ENCODE results near the gene HIGD1C. TPM values are rescaled to one million over a fixed set of nuclear protein-coding genes. Genes with fewer than 3 reads are reported as not detected.
A peak's percentile ranks its signal among the peaks of the same experiment; 100 is the strongest.
"Not testable (repeated sequence)": the region's sequence is repeated elsewhere in the genome, so short reads cannot be mapped to it uniquely, and the experiment has no call there.

The HIGD1C gene
- total RNA-seq, 2 donors from 2014 or later = not detected

DNA sequence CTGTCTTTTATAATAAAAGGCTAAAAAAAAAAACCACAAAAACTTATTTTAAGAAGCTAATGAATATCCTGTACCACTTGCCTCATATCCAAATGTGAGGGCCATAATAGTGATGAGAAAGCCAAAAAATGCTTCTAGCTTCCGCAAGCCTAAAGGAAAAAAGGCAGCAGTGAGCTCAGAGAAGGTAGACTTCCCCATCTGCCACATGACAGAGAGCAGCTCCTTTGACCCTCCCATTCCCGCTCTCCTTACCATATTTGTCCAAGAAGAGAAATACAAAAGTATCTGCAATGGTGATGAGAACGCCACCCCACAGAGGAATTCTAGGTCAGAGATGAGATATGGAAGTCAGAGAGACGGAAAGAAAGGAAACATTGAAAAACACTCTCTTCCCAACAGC lies 46.7 kb downstream of the HIGD1C start:
- ATAC-seq (replicated peaks in 1 of 2) (no peak), DNase-seq (no peak)
- H3K9me3 Mint-ChIP-seq = no peaks in the 10 kb centered on the region
- peaks cover 14 to 16% of the 10 kb centered on the region in 2 donors for H3K36me3 Mint-ChIP-seq (ENCODE audit: insufficient read depth in 2 of 2)
- no peaks in the 10 kb centered on the region for H3K27me3 Mint-ChIP-seq (ENCODE audit: low read depth)
- H3K4me1 Mint-ChIP-seq (ENCODE audit: low read depth) = peaks cover 16% of the 10 kb centered on the region
- H3K27ac Mint-ChIP-seq = no peak overlapping the region
- no peak overlapping the region for H3K4me3 Mint-ChIP-seq

DNA sequence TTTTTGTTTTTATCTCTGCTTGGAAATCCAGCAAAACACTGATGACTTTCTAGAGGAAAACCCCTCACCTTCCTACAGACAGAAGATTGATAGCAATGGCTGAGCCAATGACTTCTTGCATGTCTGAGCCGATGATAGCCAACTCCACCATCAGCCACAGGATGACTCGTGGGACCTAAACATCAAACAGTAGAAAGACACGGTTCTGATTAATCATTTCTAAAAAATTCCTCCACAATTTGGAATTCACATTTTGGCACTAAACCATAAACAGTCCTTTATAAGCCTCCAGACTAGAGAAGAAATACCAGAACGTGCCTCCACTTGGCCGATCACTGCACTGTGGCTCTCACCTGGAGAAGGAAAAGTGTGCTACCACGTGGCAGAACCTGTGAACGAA lies 47.9 kb downstream of the HIGD1C start:
- Mint-ChIP-seq H3K4me3 (no peak overlapping the region), H3K4me1 (ENCODE audit: low read depth) (peaks cover 16% of the 10 kb centered on the region), H3K36me3 (ENCODE audit: insufficient read depth in 2 of 2) (peaks cover 9 to 14% of the 10 kb centered on the region in 2 donors), H3K27ac (peak overlapping the region; percentile 9), H3K27me3 (ENCODE audit: low read depth) (no peaks in the 10 kb centered on the region), H3K9me3 (no peaks in the 10 kb centered on the region)
- ATAC-seq (replicated peaks in 1 of 2) (no peak), DNase-seq (no peak)

DNA sequence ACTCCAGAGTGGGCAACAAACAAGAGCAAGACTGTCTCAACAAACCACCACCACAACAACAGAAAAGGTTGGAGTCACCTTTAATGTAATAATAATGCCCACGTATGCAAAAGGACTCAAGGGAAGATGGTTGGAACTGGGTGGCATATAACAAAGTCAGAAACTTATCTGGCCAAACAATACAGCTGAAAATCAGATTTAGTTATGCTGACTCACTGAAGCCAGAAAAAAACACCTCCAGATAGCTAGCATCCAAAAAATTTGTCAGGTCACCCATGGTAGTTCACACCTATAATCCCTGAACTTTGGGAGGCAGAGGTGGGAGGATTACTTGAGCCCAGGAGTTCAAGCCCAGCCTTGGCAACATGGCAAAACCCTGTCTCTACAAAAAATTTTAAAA lies 49.5 kb downstream of the HIGD1C start:
- Mint-ChIP-seq H3K4me1 (ENCODE audit: low read depth) (peaks cover 16% of the 10 kb centered on the region), H3K4me3 (no peak overlapping the region), H3K36me3 (ENCODE audit: insufficient read depth in 2 of 2) (peaks cover 6 to 20% of the 10 kb centered on the region in 2 donors), H3K27me3 (ENCODE audit: low read depth) (no peaks in the 10 kb centered on the region), H3K9me3 (no peaks in the 10 kb centered on the region), H3K27ac (no peak overlapping the region)
- ATAC-seq (replicated peaks in 1 of 2) (no peak), DNase-seq (no peak)

DNA sequence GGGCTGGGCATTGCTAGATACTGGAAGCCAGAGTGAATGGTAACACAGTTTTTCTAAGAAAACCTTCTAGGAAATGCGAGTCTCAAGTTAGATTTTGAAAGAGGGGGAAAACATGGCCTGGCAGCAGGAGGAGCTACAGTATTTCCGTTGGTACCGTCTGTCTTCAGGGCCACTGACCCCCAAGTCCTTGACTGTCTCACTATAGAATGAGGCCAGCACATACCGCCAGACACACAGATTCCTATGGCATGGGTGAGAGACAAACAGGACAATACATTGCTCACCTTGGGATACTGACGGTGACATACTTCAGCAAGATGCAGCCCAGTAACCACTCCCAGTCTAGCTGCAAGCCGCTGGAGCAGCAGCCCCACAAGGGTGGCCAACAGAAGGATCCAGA lies 52.2 kb downstream of the HIGD1C start:
- ATAC-seq (replicated peaks in 1 of 2) (no peak), DNase-seq (no peak)
- H3K4me1 Mint-ChIP-seq (ENCODE audit: low read depth) = peaks cover 19% of the 10 kb centered on the region
- H3K27me3 Mint-ChIP-seq (ENCODE audit: low read depth) = no peaks in the 10 kb centered on the region
- H3K9me3 Mint-ChIP-seq = no peaks in the 10 kb centered on the region
- H3K36me3 Mint-ChIP-seq (ENCODE audit: insufficient read depth in 2 of 2) = peaks cover 5 to 28% of the 10 kb centered on the region in 2 donors
- no peak overlapping the region for H3K27ac Mint-ChIP-seq
- H3K4me3 Mint-ChIP-seq = no peak overlapping the region

DNA sequence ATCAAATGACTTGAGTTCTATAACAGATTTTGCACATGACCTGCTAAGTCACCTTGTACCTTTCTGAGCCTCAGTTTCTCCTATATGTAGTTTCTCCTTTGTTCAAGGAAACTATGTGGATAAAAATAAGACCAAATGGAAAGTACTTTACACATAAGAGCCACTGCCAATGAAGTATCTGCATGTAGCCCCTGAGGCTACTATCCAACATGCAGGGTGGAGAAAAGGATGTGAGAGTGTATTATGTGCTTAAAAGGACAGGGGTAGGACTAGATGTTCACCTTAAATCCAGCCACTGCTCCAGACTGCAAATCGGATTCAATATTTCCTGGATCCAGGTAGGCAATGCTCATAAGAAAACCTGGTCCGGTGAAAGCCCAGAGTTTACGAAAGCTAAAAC lies 52.7 kb downstream of the HIGD1C start:
- Mint-ChIP-seq H3K9me3 (no peaks in the 10 kb centered on the region), H3K4me3 (no peak overlapping the region), H3K27me3 (ENCODE audit: low read depth) (no peaks in the 10 kb centered on the region), H3K27ac (peak overlapping the region; percentile 31), H3K36me3 (ENCODE audit: insufficient read depth in 2 of 2) (peaks cover 4 to 27% of the 10 kb centered on the region in 2 donors), H3K4me1 (ENCODE audit: low read depth) (peaks cover 20% of the 10 kb centered on the region)
- DNase-seq (no peak), ATAC-seq (replicated peaks in 1 of 2) (no peak)

DNA sequence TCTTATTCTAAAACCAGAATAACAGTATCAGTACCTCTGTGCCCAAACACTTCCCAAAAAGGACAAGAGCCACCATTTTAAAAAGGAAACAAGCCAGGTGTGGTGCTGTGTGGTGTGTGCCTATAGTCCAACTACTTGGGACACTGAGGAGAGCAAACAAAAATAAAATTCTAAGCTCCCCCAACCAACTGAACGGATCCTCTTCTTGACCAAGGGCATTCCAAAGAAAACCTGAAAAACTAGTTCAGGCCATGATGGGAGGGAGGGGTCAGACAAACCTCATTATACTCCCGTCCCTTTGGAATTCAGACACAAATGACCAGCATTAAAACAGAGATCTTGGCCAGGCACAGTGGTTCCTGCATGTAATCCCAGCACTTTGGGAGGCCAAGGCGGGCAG lies 53.3 kb downstream of the HIGD1C start:
- DNase-seq (no peak), ATAC-seq (replicated peaks in 1 of 2) (no peak)
- no peaks in the 10 kb centered on the region for H3K9me3 Mint-ChIP-seq
- H3K4me3 Mint-ChIP-seq = no peak overlapping the region
- H3K27me3 Mint-ChIP-seq (ENCODE audit: low read depth) = no peaks in the 10 kb centered on the region
- peaks cover 20% of the 10 kb centered on the region for H3K4me1 Mint-ChIP-seq (ENCODE audit: low read depth)
- peaks cover 4 to 25% of the 10 kb centered on the region in 2 donors for H3K36me3 Mint-ChIP-seq (ENCODE audit: insufficient read depth in 2 of 2)
- H3K27ac Mint-ChIP-seq = peak overlapping the region; percentile 31

DNA sequence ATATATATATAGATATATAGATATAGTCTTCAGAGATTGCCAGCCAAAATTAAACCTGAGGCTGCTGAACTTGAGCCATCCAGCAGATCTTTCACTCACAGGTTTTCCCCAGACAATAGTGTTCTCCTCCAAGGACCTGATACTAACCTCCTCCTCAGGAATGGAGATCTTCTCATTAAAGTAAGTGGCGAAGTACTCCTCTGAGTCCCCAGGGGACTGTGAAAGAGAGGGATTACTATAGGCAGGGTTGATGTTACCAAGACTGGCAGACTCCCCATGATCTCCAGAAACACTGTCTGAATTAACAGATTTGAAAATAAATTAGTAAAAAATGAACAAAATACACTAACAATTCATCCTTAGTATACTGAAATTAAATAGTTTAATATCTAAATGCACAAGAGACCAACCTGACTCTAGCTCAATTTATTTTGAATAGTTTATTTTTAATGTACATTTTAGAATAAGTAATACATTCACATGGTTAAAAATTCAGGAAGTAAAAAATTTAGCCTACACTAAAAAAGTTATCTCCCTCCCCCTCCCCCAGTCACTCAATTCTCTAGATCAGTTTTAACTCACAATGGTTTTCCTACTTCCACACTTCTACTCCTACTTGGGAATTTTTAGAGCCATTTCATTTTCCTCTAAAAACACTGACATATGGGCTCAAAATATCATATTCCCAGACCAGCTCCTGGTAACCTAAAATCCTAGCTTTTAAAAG lies 56.1 kb downstream of the HIGD1C start:
- Mint-ChIP-seq H3K27me3 (ENCODE audit: low read depth) (no peaks in the 10 kb centered on the region), H3K4me3 (peak overlapping the region; percentile 64 to 89), H3K27ac (peak overlapping the region; percentile 96), H3K4me1 (ENCODE audit: low read depth) (peaks cover 37% of the 10 kb centered on the region), H3K9me3 (no peaks in the 10 kb centered on the region), H3K36me3 (ENCODE audit: insufficient read depth in 2 of 2) (peaks cover 3 to 25% of the 10 kb centered on the region in 2 donors)
- ATAC-seq (replicated peaks in 1 of 2) = no peak
- DNase-seq = no peak

DNA sequence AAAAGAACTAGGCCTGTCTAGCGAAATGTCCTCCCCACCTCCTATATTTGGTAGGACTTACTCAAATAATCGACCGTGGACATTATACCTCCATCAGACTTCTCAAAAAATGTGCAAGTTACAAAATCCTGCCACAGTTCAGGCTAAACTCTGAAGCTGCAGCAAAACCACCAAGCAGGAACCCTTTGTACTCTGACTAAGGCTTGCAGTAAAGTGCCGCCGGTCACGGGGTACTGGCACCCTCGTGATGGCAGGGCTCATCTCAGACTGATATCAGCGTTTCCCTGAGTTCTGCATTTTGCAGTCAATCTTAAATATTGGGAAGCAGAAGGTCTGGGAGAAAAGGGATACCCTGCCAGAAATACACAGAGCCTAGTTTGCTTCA lies 56.7 kb downstream of the HIGD1C start:
- Mint-ChIP-seq H3K9me3 (no peaks in the 10 kb centered on the region), H3K4me1 (ENCODE audit: low read depth) (peaks cover 37% of the 10 kb centered on the region), H3K27me3 (ENCODE audit: low read depth) (no peaks in the 10 kb centered on the region), H3K27ac (peak overlapping the region; percentile 96), H3K4me3 (peak overlapping the region; percentile 64 to 89), H3K36me3 (ENCODE audit: insufficient read depth in 2 of 2) (peaks cover 3 to 23% of the 10 kb centered on the region in 2 donors)
- peak; percentile 60 to 61 for DNase-seq
- peak; percentile 81 to 91 for ATAC-seq (replicated peaks in 1 of 2)

DNA sequence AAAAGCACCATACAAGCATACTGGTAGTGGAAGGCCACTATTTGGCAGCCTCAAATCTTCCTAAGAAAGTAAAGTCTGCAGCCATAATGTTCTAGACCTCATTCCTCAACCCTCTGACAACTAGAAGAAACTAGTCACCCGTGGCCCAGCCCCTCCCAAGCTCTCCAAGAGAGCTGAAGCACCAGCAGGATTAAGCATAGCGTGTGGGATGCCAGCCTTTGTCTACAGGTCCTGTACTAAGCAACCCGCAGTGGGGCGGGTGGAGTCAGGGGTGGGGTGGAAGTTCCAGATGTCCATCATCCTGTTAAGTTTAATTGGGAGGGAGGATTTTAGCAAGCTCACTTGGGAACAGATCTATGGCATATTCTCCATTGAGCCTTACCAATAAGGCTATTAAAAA lies 59.6 kb downstream of the HIGD1C start:
- DNase-seq (no peak), ATAC-seq (replicated peaks in 1 of 2) (no peak)
- H3K4me1 Mint-ChIP-seq (ENCODE audit: low read depth) = peaks cover 38% of the 10 kb centered on the region
- no peak overlapping the region for H3K4me3 Mint-ChIP-seq
- H3K27me3 Mint-ChIP-seq (ENCODE audit: low read depth) = no peaks in the 10 kb centered on the region
- H3K27ac Mint-ChIP-seq = no peak overlapping the region
- peaks cover 3 to 11% of the 10 kb centered on the region in 2 donors for H3K36me3 Mint-ChIP-seq (ENCODE audit: insufficient read depth in 2 of 2)
- no peaks in the 10 kb centered on the region for H3K9me3 Mint-ChIP-seq

DNA sequence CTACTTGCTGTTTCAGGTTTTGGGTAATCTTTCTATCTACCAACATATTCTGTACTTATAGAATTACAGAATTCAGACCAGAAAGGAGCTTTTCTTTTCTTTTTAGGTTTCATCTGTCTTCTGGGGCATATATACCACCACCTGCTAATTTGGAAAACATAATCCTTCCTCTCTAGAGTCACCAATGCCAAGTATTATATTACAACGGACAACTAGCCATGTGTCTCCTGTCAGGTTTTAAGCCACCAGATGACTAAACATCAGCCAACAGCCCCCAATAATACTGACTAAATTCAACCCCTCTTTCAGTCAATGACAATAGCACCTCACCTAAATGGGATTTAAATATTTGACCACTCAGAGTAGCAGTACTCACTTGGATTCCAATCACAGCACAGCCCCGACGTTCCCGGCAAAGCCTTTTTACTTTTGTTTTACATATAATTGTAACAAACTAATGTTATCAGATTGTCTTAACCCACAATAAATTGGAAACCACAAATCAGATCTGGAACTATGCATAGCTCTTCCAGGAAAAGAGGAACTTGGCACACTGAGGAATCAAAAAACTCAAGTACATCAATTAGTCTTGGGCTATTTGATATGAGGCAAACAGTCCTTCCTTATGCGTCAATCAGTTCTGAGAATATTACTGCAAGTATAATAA lies 60.4 kb downstream of the HIGD1C start:
- Mint-ChIP-seq H3K27me3 (ENCODE audit: low read depth) (no peaks in the 10 kb centered on the region), H3K4me1 (ENCODE audit: low read depth) (peaks cover 42% of the 10 kb centered on the region), H3K36me3 (ENCODE audit: insufficient read depth in 2 of 2) (peaks cover 3 to 5% of the 10 kb centered on the region in 2 donors), H3K27ac (peak overlapping the region; percentile 96), H3K4me3 (peak overlapping the region in 1 of 2 donors; percentile 49), H3K9me3 (no peaks in the 10 kb centered on the region)
- ATAC-seq (replicated peaks in 1 of 2) = peak in 1 of 2 donors; percentile 22
- no peak for DNase-seq

DNA sequence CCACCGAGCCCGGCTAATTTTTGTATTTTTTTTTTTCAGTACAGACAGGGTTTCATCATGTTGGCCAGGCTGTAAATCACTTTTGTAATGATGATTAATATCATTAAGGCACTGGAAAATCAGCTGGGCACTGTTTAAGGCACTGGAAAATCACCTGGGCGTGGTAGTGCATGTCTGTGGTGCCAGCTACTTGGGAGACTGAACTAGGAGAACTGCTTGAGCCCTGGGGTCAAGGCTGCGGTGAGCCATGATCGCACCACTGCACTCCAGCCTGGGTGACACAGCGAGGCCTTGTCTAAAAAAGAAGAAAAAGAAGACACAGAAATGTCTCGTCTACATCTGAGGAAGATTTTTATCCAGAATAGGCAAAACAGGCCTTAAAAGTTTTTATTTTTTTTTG lies 61.1 kb downstream of the HIGD1C start:
- Mint-ChIP-seq H3K4me1 (ENCODE audit: low read depth) (peaks cover 42% of the 10 kb centered on the region), H3K9me3 (no peaks in the 10 kb centered on the region), H3K4me3 (peak overlapping the region in 1 of 2 donors; percentile 49), H3K27me3 (ENCODE audit: low read depth) (no peaks in the 10 kb centered on the region), H3K36me3 (ENCODE audit: insufficient read depth in 2 of 2) (peaks cover 0 to 3% of the 10 kb centered on the region in 2 donors), H3K27ac (peak overlapping the region; percentile 75)
- DNase-seq (no peak), ATAC-seq (replicated peaks in 1 of 2) (no peak)

DNA sequence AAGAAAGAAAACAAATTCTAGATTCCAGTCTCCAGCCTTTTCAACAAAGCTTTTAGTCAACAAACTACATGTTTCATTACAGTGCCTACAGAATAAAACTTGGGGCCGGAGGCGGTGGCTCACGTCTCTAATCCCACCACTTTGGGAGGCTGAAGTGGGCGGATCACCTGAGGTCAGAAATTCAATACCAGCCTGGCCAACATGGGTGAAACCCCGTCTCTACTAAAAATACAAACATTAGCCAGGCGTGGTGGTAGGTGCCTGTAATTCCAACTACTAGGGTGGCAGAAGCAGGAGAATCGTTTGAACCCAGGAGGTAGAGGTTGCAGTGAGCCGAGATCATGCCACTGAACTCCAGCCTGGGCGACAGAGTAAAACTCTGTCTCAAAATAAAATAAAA lies 62.1 kb downstream of the HIGD1C start:
- H3K36me3 Mint-ChIP-seq (ENCODE audit: insufficient read depth in 2 of 2); H3K27me3 Mint-ChIP-seq (ENCODE audit: low read depth): not testable (repeated sequence)

DNA sequence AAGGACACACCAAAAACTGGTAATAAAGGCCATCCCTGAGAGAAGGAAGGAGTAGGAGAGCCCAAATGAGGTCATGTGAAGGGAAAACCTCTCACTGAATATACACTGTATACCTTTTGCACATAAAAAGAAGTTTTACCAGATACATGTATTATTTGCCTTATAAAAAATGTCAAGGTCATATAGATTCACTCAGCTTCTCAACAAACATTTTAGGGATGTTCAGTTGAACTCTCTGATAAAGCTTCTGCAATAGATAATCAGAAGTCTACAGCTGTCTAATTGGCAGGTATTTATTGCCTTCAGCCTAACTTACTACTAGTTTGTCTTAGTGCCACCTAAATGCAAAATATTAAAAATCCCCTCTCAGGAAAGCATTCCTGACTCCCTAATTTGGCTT lies 65.1 kb downstream of the HIGD1C start:
- ATAC-seq (replicated peaks in 1 of 2) (no peak), DNase-seq (no peak)
- peaks cover 40% of the 10 kb centered on the region for H3K4me1 Mint-ChIP-seq (ENCODE audit: low read depth)
- no peaks in the 10 kb centered on the region for H3K27me3 Mint-ChIP-seq (ENCODE audit: low read depth)
- H3K4me3 Mint-ChIP-seq = peak overlapping the region in 1 of 2 donors; percentile 7
- H3K9me3 Mint-ChIP-seq = no peaks in the 10 kb centered on the region
- no peak overlapping the region for H3K27ac Mint-ChIP-seq
- no peaks in the 10 kb centered on the region for H3K36me3 Mint-ChIP-seq (ENCODE audit: insufficient read depth in 2 of 2)

More for the DNA sequence above, 62.1 kb downstream of the HIGD1C start:
- peaks cover 39% of the 10 kb centered on the region for H3K4me1 Mint-ChIP-seq (ENCODE audit: low read depth)
- not testable (repeated sequence) for H3K9me3 Mint-ChIP-seq; ATAC-seq (replicated peaks in 1 of 2); H3K4me3 Mint-ChIP-seq; H3K27ac Mint-ChIP-seq; DNase-seq
